IPS-18c (cell line): Measurements from ENCODE around the gene POLR1F.

Experiments used
- H3K4me3 ChIP-seq: 2 replicates; pipeline ENCODE4 v1.7.0; 2013; ENCODE audit warnings: low read depth, mild to moderate bottlenecking, low read length, moderate library complexity; ENCODE audit not compliant: insufficient read depth
- H3K9me3 ChIP-seq: one replicate; pipeline ENCODE4 v1.6.1; 2013; ENCODE audit warnings: mild to moderate bottlenecking, low read length, moderate library complexity; ENCODE audit not compliant: control insufficient read depth, insufficient read depth

Gene POLR1F, protein sequence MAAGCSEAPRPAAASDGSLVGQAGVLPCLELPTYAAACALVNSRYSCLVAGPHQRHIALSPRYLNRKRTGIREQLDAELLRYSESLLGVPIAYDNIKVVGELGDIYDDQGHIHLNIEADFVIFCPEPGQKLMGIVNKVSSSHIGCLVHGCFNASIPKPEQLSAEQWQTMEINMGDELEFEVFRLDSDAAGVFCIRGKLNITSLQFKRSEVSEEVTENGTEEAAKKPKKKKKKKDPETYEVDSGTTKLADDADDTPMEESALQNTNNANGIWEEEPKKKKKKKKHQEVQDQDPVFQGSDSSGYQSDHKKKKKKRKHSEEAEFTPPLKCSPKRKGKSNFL

DNA sequence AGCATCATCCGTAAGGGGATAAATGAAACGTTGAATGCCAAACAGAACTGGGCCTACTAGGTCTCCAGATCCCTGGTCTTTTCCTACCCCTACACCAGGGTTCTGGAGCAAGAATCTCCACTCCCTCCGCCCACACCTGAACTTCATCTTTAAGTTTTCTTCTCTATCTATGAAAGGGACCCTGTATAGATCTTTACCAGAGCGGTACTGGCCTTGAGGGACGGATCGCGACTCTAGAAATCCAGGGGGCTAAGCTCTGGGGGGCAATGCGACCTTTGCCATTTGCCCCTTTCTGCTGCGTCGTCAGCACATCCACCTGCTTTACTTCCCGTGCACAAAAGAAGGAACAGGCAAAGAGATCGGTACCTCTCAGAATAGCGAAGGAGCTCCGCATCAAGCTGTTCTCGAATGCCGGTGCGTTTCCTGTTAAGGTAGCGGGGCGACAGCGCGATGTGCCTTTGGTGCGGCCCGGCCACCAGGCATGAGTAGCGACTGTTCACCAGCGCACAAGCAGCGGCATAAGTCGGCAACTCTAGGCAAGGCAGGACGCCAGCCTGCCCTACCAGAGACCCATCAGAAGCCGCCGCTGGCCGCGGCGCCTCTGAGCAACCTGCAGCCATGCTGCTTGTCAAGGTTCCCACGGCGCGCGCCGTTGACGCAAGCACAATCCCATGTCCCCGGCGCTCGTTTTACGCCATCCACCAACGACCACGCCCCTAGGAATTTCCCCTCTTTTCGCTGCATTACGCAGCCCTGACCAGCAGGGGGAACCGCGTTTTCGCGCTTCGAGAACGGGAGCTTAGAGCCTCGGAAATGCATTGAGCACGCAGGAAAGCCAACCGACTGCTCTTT is at the start of gene POLR1F:
Gene POLR1F, minus strand, starts transcription at position 641 of the 852 bp plus-strand sequence. Its CDS starts 21 bp downstream, at position 620.
- H3K9me3 ChIP-seq = peaks cover 2% of the 10 kb centered on the region
- peak within 1 kb of the TSS; percentile 97 for H3K4me3 ChIP-seq

DNA sequence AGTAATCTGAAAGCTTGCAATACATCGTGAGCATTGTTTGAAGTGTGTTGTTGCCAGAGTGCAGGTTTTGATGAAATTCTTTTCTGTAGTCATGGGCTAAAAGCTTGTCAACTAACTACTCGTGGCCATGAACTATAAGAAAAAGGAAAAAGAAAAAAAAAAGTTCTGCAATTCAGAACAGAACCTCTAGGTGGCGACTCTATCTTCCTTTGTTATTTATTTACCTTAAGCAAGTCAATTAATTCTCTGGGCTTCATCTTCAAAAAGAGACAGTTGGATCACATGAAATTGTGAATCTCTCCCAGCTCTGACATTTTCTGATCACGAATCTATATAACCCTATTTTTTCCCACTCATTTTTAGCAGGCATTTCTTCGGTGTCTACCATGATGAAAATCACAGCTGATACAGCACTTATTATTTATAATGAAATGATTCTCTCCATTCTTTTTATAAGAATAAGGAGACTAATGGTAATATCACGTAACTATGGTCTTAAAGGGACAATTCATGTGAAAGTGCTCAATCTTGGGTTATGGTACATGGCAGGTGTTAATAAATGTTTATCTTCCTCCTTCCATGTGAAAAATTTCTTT is 45.8 kb upstream of the POLR1F start:
- Histone ChIP-seq H3K4me3 (no peak overlapping the region), H3K9me3 (no peaks in the 10 kb centered on the region)

DNA sequence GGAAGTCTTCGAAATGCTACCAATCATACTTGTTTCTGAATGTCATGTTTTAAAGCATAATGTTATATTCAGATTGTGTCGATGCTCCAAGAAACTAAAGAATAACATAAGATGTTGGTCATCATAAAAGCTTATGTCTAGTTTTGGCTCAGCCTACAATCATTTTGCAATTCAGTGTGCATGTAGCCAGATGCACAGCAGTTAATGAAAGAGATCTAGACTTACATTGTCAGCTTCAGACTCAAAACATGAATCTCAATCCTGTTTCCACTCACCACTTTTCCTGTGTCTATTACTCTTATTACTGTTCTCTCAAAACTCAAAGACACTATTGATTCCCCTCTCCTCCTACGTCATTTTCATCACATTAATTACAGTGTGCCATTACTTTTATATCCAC is 43.2 kb upstream of the POLR1F start:
- Histone ChIP-seq H3K4me3 (no peak overlapping the region), H3K9me3 (no peaks in the 10 kb centered on the region)

DNA sequence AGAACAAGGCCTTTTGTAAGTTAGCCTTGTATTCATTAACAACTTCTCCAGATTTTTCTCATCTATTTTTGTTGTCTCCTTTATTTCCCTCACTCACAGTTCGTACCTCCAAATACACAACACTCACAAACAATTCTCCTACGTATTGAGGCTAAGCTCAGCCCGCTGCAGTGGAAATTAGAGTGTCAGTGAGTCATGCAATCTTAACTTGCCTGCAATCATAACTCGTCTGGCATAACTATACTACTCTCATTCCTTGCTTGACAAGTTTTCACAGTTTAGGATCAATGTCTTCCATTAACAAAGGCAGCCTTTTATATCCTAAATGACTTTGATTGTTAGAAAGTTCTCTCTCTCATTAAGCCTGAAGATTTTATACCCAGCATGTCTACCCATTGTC is 40.8 kb upstream of the POLR1F start:
- Histone ChIP-seq H3K9me3 (no peaks in the 10 kb centered on the region), H3K4me3 (no peak overlapping the region)

DNA sequence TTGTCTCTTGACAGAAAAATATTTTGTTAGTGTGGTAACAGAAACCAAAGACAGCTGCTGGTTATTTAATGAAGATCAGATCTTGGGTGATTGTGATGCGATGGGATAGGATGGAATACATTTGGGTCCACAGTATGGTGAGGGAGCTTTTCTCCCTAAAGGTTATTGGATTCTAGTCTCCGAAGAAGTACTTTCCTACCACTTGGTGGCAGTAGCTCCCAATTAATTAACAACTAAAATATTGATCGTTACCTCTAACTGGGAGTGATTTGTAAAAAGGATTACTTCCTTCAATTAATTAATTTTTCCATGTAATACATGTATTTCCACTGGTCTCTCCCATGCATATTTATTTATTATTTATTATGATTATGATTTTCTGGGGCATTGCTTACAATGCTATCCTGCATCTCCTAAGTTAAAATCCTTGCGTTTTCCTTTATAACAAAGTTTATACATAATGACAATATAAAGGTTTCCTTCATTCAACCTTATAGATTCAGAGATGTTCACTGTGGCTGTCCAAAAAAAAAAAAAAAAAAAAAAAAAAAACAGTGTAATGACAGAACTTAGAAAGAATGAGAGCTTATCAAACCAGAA is 39.0 kb upstream of the POLR1F start:
- no peak overlapping the region for H3K4me3 ChIP-seq
- no peaks in the 10 kb centered on the region for H3K9me3 ChIP-seq

DNA sequence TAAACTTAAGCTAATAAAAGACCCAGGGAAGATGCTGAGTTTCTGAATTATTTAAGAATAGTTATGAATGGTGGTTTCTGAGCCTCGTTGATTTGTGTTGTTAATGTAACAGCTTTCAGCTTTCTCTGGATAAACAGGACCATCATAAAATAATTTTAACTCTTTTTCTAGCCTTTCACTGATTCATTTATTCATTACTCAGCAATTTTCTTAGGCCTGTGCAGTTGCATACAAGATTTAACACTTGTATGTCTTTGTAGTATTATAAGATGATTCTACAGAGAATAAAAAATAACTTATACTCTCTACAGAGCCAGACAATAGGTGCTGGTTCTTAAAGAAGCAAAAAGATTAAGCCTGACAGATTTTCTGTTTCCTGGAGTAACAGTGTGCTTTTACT is 35.2 kb upstream of the POLR1F start:
- H3K4me3 ChIP-seq = no peak overlapping the region
- no peaks in the 10 kb centered on the region for H3K9me3 ChIP-seq

DNA sequence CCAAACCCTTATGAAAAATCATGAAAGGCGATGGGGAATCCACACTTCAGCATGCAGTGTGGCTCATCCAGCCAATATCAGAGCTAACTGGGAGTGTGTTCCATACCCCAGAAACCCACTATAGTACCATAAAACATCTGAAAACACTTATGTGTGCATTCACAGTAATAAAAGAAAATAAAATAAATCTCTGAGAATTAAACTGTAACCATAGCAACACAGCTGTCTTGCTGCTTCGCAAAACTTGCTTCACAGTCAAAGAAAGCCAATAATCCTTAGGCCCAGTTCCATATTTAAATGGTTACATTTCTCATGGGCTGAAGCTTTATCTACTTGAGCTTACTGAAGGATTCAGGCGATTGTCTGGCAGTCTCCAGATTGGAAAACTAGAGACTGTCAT is 19.9 kb upstream of the POLR1F start:
- H3K4me3 ChIP-seq = no peak overlapping the region
- no peaks in the 10 kb centered on the region for H3K9me3 ChIP-seq

DNA sequence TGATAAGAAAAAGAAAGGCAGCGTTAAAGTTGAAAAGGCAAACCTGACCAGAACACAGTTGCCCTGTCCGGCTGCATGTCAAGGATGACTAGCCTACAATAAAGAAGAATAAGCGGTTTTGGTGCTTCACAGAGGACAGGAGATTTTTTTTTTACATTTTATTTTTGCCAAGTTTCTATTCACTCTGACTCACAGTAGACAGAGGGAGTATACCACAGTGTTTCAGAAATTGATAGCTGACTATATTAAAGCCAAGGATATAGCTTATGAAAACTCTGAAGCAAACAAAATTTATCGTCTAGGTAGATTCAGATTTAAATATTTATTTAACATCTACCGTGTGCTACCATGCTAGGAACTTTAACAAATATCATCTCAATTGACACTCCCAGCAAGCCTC is 16.9 kb upstream of the POLR1F start:
- no peak overlapping the region for H3K4me3 ChIP-seq

DNA sequence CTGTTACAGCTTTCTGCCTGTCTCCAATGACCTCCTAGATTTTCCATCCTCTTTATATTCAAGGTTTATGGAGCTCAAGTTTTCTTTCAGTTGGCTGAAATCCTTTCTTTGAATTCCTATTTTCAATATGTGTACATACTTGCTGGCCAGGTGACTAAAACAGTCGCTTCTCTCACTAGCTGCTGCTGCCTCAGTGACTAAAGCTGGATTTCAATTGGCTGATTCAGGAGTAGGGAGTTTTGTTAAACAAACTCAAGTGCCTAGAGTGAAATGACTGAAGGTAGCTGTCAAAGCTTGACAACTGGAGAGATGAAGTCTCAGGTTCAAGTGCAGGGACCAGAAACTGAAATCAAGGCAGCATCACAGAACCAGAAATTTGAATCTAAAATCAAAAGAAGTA is 6.7 kb upstream of the POLR1F start:
- Histone ChIP-seq H3K4me3 (no peak overlapping the region), H3K9me3 (no peaks in the 10 kb centered on the region)

More for the DNA sequence above, 16.9 kb upstream of the POLR1F start:
- H3K9me3 ChIP-seq = no peaks in the 10 kb centered on the region

DNA sequence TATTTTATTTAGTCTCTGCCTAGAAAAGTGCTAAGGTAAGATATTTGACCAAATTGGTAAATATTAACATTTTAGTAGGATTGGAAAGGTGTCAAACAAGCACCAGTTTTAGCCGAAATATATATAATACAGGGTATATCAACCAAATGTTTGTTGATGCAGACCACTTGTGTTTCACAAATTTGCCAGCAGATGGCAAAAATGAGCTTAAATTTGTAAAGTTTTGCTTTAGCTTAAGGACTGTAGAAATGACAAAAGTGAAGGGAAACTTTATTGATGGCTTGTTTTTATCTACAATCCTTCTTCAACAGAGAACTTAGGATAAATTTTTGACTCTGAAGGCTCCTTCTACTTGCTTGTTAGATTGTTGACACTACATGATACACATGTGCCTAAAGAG is 4.8 kb upstream of the POLR1F start:
- no peak overlapping the region for H3K4me3 ChIP-seq
- no peaks in the 10 kb centered on the region for H3K9me3 ChIP-seq

DNA sequence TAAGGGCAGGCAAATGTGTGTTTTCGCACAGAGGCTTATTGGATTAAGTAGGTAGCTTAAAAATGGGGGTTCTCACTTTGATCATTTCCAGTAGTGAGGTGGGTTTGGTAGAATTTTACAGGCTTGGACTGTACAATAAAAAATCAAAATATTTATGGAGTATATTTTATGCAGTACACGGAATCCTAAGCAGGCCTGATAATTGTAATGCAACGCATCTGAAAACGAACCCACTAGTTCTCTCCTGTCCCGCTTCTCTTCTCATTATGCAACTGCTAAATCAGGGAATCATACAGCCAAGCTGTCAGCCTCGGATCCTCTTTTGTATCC is 377 bp upstream of the POLR1F start:
- Histone ChIP-seq H3K4me3 (no peak overlapping the region), H3K9me3 (peaks cover 2% of the 10 kb centered on the region)

DNA sequence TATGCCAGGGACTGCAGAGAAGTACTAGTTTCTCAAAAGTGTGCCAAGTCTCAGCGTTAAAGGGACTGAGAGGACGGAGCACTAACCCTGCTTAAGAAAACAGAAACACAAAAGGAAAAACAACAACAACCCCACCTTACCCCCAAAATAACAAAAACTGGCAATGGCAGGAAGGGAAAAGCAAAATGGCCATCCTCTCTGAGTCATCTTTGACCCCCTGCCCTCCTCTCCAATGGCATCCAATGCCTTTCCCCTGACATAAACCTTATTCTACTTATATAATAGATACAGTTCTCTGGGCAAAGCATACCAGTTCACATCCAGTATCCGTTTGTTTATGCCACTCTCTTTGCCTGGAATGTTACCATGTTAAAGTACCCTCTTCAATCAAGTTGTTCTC is 1.6 kb downstream of the POLR1F start:
- peaks cover 2% of the 10 kb centered on the region for H3K9me3 ChIP-seq
- H3K4me3 ChIP-seq = no peak overlapping the region

DNA sequence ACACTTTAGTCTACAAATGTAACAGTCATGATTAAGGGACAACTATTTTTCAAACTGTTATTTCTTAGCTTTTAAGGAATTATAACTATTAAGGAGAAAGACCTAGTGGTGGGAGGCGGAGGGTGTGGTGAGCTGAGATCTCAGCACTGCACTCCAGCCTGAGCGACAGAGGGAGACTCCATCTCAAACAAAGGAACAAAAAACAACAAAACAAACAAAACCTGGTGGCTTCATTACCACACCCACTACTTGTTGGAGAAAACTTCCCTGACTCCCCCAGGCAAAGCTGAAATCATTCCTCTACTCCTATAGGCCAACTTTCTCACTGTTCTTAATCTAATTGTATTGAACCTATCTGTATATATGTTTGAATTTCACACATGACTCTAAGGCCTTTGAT is 3.2 kb downstream of the POLR1F start:
- Histone ChIP-seq H3K9me3 (peaks cover 2% of the 10 kb centered on the region), H3K4me3 (no peak overlapping the region)

DNA sequence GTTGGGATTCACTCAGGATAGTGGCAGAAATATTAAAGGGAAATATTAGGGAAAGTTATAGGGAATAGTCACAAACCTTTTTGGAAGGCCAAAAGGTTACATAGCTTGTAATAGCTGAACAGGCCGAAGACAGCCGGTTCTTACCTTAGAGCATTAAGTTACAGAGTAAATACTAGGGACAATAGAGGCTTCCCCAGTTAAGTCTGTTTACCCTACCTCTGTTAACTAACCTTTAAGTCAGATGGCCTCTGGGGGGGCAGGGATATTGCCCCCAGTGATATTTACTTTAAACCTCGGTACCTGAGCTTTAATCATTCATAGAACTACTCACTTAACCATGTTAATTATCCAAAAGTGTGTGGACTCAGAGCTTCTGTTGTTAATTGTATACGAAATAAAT is 7.4 kb downstream of the POLR1F start:
- no peaks in the 10 kb centered on the region for H3K9me3 ChIP-seq
- no peak overlapping the region for H3K4me3 ChIP-seq

DNA sequence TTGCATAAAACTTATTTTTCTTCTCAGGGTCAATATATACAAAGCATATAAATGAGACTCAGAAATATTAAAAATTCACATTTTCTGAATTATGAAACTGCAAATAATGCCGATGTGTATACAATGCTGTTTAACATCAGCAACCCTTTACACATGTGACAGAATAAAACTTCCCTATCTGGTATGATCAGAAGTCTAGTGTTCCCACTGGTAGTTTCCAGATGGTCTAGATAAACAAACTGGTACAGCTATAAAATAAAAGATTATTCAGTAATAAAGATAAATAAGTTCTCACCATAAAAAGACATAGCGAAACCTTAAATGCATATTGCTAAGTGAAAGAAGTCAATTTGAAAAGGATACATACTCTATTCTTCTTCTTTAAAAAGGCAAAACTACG is 7.9 kb downstream of the POLR1F start:
- no peaks in the 10 kb centered on the region for H3K9me3 ChIP-seq
- H3K4me3 ChIP-seq = no peak overlapping the region

DNA sequence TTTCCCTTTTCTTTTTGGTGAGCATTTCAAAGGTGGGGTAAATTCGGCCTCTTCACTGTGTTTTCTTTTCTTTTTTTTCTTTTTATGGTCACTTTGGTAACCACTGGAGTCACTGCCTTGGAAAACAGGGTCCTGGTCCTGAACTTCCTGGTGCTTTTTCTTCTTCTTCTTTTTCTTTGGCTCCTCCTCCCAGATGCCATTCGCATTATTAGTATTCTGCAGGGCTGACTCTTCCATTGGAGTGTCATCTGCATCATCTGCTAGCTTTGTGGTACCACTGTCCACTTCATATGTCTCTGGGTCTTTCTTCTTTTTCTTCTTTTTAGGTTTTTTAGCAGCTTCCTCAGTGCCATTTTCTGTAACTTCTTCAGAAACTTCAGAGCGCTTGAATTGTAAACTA is 10.5 kb downstream of the POLR1F start:
- H3K9me3 ChIP-seq = no peaks in the 10 kb centered on the region
- H3K4me3 ChIP-seq = no peak overlapping the region

DNA sequence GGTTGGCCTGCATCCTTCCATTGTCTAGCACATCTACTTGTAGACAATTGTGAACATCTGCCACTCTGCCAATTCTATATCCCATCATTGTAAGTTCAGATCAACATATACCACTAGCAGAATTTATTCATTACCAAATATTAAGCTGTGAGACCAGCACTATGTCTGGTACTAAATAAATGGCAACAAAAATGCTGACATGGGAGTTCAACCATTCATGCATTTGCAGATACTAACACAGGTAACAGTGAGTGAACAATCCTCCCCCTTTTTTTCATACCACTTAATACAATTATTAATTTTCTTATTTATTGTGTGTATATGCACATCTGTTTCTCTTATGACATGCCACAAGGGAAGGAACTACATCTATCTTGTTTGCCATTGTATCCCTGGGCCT is 11.9 kb downstream of the POLR1F start:
- no peak overlapping the region for H3K4me3 ChIP-seq
- H3K9me3 ChIP-seq = no peaks in the 10 kb centered on the region
